SU-DHL-6 (cell line): ENCODE measurements around the gene NSDHL.

Experiments
- EZH2phosphoT487 ChIP-seq: fragments of 200-600 bp; sonication (generic), shearing (Covaris generic); conservative IDR thresholded peaks from 2 replicates; pipeline ENCODE4 v1.6.1; 2018; ENCODE audit warnings: mild to moderate bottlenecking, antibody characterized with exemption, low read length, moderate library complexity, mixed read lengths
- TF ChIP-seq, protein P1 (sequence below): fragments of 200-600 bp; sonication (generic); IDR thresholded peaks from one replicate; pipeline ENCODE4 v1.5.1; 2017; ENCODE audit warnings: antibody characterized with exemption, mild to moderate bottlenecking, low read length, moderate library complexity; ENCODE audit not compliant: insufficient read depth, poor library complexity, severe bottlenecking

- TF ChIP-seq EZH2phosphoT487, result no peak
- TF ChIP-seq, protein P1, sequence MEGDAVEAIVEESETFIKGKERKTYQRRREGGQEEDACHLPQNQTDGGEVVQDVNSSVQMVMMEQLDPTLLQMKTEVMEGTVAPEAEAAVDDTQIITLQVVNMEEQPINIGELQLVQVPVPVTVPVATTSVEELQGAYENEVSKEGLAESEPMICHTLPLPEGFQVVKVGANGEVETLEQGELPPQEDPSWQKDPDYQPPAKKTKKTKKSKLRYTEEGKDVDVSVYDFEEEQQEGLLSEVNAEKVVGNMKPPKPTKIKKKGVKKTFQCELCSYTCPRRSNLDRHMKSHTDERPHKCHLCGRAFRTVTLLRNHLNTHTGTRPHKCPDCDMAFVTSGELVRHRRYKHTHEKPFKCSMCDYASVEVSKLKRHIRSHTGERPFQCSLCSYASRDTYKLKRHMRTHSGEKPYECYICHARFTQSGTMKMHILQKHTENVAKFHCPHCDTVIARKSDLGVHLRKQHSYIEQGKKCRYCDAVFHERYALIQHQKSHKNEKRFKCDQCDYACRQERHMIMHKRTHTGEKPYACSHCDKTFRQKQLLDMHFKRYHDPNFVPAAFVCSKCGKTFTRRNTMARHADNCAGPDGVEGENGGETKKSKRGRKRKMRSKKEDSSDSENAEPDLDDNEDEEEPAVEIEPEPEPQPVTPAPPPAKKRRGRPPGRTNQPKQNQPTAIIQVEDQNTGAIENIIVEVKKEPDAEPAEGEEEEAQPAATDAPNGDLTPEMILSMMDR, result no peak
Observed at GRCh38 chrX:152899111-152899873, 68.4 kb downstream of the NSDHL start.
